HG03565 (cell line): ENCODE results near the gene NAPG.
"Not testable (repeated sequence)": the region's sequence is repeated elsewhere in the genome, so short reads cannot be mapped to it uniquely, and the experiment has no call there.

Source experiments
- ATAC-seq: cut with Tn5 transposase; IDR thresholded peaks from one replicate; pipeline ENCODE4 v1.9.1; 2021; ENCODE audit warnings: mild to moderate bottlenecking, moderate library complexity; ENCODE audit not compliant: unreplicated experiment

The NAPG gene

DNA sequence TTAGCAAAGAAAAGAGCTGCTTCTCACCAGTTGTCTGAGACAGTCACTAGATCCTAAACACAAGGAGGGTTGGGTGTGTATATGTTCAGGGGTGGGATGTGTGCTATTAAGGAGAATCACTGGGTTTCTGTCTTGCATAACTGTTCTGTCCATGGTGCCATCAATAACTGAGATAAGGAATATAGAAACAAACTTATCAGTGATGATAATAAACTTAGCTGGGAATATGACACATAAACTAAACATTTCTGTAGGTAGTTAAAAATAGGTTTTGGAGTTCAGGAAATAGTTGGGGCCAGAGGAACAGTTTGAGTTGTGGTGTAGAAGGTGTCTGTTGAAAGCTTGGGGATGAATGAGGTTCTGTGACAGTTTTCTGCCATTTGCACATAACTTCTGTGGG, 17.4 kb downstream of the NAPG start:
- ATAC-seq = no peak

GRCh38 chr18:10544093-10544748, 18.4 kb downstream of the NAPG start:
- no peak for ATAC-seq

GRCh38 chr18:10546557-10547300, 20.9 kb downstream of the NAPG start:
- no peak for ATAC-seq

GRCh38 chr18:10552226-10552625, 26.4 kb downstream of the NAPG start:
- ATAC-seq = no peak

- not testable (repeated sequence) for ATAC-seq
These were observed 30.4 kb downstream of the NAPG start for GRCh38 chr18:10556251-10556650.

GRCh38 chr18:10557085-10557677, 31.4 kb downstream of the NAPG start:
- ATAC-seq = no peak

DNA sequence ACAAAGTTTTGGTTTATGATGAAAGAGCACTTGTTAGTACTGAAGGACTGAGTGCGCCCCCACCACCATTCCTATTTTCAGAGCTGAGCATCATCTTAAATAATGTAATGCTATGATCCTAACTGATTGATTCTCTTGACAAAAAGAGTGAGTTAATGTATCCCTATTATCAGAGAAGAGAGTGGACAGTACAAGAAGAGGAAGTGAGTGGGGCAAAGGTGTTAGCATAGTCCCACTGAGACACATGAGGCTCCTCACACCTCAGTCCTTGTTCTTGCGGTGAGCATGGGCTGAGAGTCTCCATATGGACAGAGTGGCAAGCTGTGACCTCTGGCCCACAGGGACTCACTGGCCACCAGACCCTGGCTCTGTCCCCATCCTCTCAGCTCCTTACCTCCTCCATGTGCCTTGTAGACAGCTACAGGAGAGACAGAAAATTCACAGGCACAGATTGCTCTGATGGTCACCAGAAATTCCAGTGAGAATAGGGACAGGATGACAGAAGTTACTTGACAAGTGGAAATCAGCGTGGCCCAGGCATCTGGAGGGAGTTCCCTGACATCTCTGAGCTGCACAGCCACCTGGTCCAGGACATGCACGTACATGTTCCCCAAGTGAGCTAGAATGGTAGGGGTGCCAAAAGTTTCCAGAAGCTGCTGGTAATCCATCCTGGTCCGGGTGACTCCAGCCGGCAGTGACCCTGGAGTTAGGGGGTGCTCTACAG, 32.6 kb downstream of the NAPG start:
- ATAC-seq = no peak

DNA sequence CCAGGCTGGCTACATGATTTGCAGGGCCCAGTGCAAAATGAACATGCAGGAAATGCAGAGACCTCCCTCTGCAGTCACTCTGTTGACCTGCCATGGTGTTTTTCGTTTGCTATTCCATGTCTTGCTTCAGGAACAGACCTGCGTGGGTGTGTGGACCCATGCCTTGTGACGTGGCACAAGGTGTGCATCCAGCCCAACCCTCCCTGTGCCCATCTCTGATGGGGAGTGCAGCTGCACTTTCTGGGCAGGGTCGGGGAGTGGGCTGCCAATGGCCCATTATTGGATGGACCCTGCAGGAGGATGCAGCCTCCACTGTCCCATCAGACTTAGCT, 33.1 kb downstream of the NAPG start:
- no peak for ATAC-seq

- ATAC-seq = peak; percentile 24
These were observed 34.0 kb downstream of the NAPG start for GRCh38 chr18:10559553-10560451.

- peak; percentile 54 for ATAC-seq
These were observed 34.7 kb downstream of the NAPG start for GRCh38 chr18:10560452-10561045.

GRCh38 chr18:10562773-10563160, 36.9 kb downstream of the NAPG start:
- no peak for ATAC-seq

- no peak for ATAC-seq
These were observed 38.1 kb downstream of the NAPG start for GRCh38 chr18:10563886-10564285.

DNA sequence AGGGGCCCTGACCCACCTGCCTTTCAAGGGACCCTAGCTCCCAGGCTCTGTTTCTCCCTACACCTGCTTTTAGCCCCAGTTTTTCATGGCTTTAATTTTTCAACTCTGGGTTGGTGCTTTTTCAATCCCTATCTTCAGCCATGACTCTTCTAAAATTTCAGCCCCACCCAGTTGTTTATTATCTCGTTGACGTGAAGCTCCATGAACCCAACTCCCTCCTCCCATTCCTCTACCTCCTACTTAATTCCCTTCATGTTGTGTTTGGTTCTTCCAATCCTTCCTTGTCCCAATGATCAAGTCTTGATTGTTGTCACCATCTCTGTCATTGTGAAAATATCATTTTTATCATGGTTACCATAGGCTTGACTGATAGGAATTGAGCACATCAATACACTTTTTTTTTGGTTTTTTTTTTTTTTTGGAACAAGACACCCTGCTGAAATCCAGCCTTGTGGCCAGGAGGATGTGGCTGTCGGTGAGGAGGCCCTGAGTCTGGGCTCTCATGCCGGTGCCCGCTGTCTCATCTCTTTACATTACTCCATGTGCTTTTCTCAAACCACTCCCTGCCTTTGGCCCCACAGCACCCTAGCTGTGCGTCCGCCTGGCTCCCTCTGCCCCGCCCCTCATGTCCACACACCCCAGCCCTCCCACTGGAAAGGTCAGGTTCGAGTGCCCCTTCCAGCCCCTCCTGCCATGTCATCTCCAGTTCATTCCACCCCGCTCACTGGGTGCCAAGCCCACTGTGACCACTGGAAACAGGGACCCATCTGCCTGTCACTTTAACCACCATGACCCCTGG, 39.3 kb downstream of the NAPG start:
- no peak for ATAC-seq

- ATAC-seq = no peak
These were observed 40.0 kb downstream of the NAPG start for GRCh38 chr18:10565835-10566234.

GRCh38 chr18:10566390-10566789, 40.6 kb downstream of the NAPG start:
- ATAC-seq = no peak

GRCh38 chr18:10569941-10570340, 44.1 kb downstream of the NAPG start:
- ATAC-seq = not testable (repeated sequence)

GRCh38 chr18:10570622-10571021, 44.8 kb downstream of the NAPG start:
- no peak for ATAC-seq

DNA sequence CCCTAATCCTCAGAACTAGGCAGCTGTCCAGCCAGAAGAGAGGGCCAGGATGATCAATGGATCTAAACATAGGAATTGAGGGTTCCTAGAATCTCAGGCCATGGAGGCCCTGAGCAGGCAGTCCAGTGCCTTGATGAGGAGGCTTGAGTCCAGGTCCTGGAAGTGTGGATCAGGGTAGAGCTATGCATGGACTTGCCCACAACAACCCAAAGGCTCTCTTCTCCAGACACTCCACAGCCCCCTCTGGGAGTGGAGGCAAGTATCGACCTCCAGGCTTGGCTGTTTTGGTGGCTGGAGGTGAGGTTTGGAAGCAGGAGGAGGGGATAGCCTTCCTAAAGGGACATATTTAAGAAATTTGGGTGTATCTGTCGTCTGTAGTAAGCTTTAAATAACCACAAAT, 45.7 kb downstream of the NAPG start:
- ATAC-seq = no peak

DNA sequence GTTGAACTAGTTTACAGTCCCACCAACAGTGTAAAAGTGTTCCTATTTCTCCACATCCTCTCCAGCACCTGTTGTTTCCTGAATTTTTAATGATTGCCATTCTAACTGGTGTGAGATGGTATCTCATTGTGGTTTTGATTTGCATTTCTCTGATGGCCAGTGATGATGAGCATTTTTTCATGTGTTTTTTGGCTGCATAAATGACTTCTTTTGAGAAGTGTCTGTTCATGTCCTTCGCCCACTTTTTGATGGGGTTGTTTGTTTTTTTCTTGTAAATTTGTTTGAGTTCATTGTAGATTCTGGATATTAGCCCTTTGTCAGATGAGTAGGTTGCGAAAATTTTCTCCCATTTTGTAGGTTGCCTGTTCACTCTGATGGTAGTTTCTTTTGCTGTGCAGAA, 47.4 kb downstream of the NAPG start:
- not testable (repeated sequence) for ATAC-seq
